Psoas muscle (tissue), 8 donors: ENCODE measurements around the gene CPEB1. TPM values are rescaled to one million over a fixed set of nuclear protein-coding genes. Genes with fewer than 3 reads are reported as not detected.

Experiments used
- ATAC-seq, 4 donors: fragments of 200-7000 bp; cut with Tn5 transposase; one replicate each; pipeline ENCODE4 v1.9.1; 2020; ENCODE audit warnings: moderate library complexity in 3 of 4, mild to moderate bottlenecking in 2 of 4
- DNase-seq, 2 donors: peaks; one replicate each; pipeline ENCODE4 v3.0.0-alpha.2; 2020
- H3K27ac ChIP-seq: fragments of 200-600 bp; one replicate; pipeline ENCODE4 v1.8.0; 2022
- H3K27me3 ChIP-seq, 3 donors: fragments of 200-600 bp in 1 of 3; one replicate each; pipeline versions ENCODE4 v1.6.1 to v1.8.0; 2013 to 2022; ENCODE audit warnings: low read length in 2 of 3, mild to moderate bottlenecking in 2 of 3, moderate library complexity in 1 of 3; ENCODE audit not compliant: insufficient read depth in 3 of 3
- H3K36me3 ChIP-seq, 2 donors: fragments of 200-600 bp in 1 of 2; one replicate each; pipeline versions ENCODE4 v1.6.1 to v1.8.0; 2013 to 2022; ENCODE audit warnings: low read depth in 1 of 2, mild to moderate bottlenecking in 1 of 2, moderate library complexity in 1 of 2; ENCODE audit not compliant: insufficient read depth in 1 of 2
- H3K4me1 ChIP-seq: fragments of 200-600 bp; one replicate; pipeline ENCODE4 v1.8.0; 2022
- H3K4me3 ChIP-seq: fragments of 200-600 bp; one replicate; pipeline ENCODE4 v1.8.0; 2022; ENCODE audit warnings: mild to moderate bottlenecking
- H3K9me3 ChIP-seq: fragments of 200-600 bp; one replicate; pipeline ENCODE4 v1.8.0; 2022
- CTCF ChIP-seq: fragments of 200-600 bp; IDR thresholded peaks from one replicate; pipeline ENCODE4 v1.8.0; 2022; ENCODE audit warnings: antibody characterized with exemption
- WGBS, 3 donors: extraction: QIAGEN DNeasy Blood & Tissue Kit; methylation state at CpG; one replicate each; pipeline versions ENCODE4 v1.1.6 to v1.1.7; 2013; 5-methylcytosine and 5-hydroxymethylcytosine counted together
- intact Hi-C, 2 donors: fragments of 100-400 bp; cut with DNase I; formaldehyde crosslinking; loops; one replicate each; pipeline versions ENCODE4 v1.11.0 to v1.14.2; 2022
- polyA plus RNA-seq, 3 donors: library from polyadenylated mRNA; stranded (reverse); fragments of 200-250 nt; gene quantifications; one replicate each; pipeline ENCODE4 v1.2.3, GENCODE V29; 2013
- total RNA-seq, 4 donors: library from RNA; stranded (reverse); fragmentation: NEBNext Ultra II Directional in 2 of 4; extraction: Animal tissue kit (Norgen Biotek cat#: 25700) in 2 of 4; gene quantifications; one replicate each; pipeline versions ENCODE4 v1.2.1 to v1.2.4, GENCODE V29; 2021 to 2023
- donor health status: healthy with polysubstance abuse.
- donor health status: DM: no; HTN: no; CAD: no; lungs with moderate emphysema.
- donor health status: Bipolar disorder and iron deficiency.
- donor health status: healthy.
- donor health status: DM: yes; HTN: yes; CAD: no.
- donor health status: DM: no; HTN: no; CAD: no.
- donor health status: DM: no; HTN: no; CAD: no.
- donor health status: DM: yes; HTN: yes; CAD: no.

Gene CPEB1
- total and polyA plus RNA-seq, 7 donors, result 0.07 to 4.6 (median 1.3) TPM

- H3K27ac ChIP-seq, result no peak overlapping the region
- intact Hi-C loops, result no loop called here
- no peak for DNase-seq
- no peak for ATAC-seq
- no peak overlapping the region for H3K4me3 ChIP-seq
- no peaks in the 10 kb centered on the region for H3K36me3 ChIP-seq
- WGBS, 3 donors, result 83 to 90% (median 89%) methylated on average over 1 of the region's 1 CpG
- no peak for TF ChIP-seq CTCF
- H3K4me1 ChIP-seq, result peaks cover 4% of the 10 kb centered on the region
- H3K27me3 ChIP-seq, result peaks cover 0 to 2% (median 0%) of the 10 kb centered on the region in 3 donors
- H3K9me3 ChIP-seq, result no peaks in the 10 kb centered on the region
Measured at GRCh38 chr15:82566690-82567089, 80.5 kb downstream of the CPEB1 start.

DNA sequence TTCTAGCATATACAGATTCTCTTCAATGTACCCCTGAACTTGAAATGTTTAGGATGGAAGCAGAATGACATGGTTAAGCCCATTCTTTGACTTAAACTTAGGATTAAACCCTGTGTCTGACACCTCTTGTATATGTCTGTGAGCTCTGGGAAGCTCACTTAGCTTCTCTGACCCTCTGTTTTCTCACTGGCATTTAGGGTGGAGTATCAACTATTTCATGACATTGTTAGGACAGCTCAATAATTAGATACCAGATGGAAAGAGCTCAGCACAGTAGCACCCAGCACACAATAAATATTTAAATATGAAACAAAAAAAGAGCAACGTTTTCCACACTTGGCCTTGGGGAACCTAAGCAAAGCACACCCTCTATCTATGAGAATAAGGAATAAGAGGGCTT lies 88.7 kb downstream of the CPEB1 start:
- intact Hi-C loops, result no loop called here
- no peak overlapping the region for H3K27ac ChIP-seq
- 44 to 60% (median 48%) methylated on average over 1 of the region's 1 CpG for WGBS, 3 donors
- H3K4me3 ChIP-seq, result no peak overlapping the region
- ATAC-seq (no peak), DNase-seq (no peak)
- TF ChIP-seq CTCF, result no peak
- no peaks in the 10 kb centered on the region for H3K9me3 ChIP-seq
- H3K36me3 ChIP-seq, result no peaks in the 10 kb centered on the region
- peaks cover 2% of the 10 kb centered on the region for H3K4me1 ChIP-seq
- no peaks in the 10 kb centered on the region for H3K27me3 ChIP-seq

DNA sequence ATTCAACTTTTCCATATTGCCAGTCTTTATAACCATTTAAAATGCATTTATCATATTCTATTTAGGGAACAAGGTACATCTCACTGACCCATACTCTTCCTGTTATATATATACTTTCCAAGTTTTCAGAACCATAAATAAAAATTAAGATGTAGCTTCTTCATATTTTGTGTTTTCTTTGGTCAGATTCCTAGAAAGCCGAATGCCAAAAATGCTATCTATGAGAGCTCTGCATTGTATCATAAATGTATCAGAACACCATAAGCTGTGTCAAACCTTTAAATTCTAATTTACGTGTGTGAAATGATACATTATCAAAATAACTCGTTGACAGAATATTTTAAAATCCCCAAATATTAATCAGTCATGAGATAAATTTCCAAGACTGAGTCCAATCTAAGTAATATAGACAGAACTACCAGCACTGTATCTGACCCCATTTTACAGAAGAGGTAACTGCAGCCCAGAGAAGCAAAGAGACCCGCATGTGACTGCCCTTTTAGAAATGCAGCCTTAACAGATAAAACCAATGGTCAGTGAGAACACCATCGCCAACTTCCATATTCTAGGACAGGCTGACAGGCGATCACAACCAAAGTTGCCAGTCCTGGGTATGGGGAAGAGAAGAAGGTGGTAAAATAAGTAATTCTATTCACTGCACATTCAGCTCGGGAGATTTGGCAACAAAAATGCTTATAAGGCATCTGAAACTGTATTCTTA lies 90.7 kb downstream of the CPEB1 start:
- H3K4me1 ChIP-seq, result peaks cover 15% of the 10 kb centered on the region
- no peak overlapping the region for H3K27ac ChIP-seq
- no peaks in the 10 kb centered on the region for H3K27me3 ChIP-seq
- ATAC-seq, result no peak
- no peak overlapping the region for H3K4me3 ChIP-seq
- TF ChIP-seq CTCF, result no peak
- H3K9me3 ChIP-seq, result no peaks in the 10 kb centered on the region
- intact Hi-C loops, result no loop called here
- 81 to 89% (median 86%) methylated on average over 7 of the region's 7 CpGs for WGBS, 3 donors
- DNase-seq, result no peak
- H3K36me3 ChIP-seq, result no peaks in the 10 kb centered on the region

DNA sequence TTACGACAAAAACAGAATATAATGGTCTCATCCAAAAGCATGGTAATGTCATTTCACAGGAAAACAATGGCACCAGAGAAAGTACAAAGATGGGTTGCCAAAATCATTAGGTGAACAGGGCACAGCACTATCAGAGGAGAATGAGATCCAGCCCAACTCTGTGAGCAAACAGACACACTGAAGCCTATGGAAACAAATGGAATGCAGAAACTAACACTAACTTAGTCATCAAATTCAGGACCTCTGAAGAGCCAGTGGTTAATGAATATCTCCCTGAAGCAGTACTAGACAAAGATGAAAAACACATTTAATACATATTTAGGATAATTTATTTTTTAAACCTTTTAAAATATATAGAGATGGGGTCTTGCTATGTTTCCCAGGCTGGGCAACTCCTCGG lies 92.3 kb downstream of the CPEB1 start:
- Histone ChIP-seq H3K4me1 (peaks cover 15% of the 10 kb centered on the region), H3K27me3 (no peaks in the 10 kb centered on the region), H3K36me3 (no peaks in the 10 kb centered on the region), H3K9me3 (no peaks in the 10 kb centered on the region), H3K4me3 (no peak overlapping the region), H3K27ac (peak overlapping the region; percentile 47)
- intact Hi-C loops, result loop anchor here in 1 of 2 donors (5.0 kb wide), 1 partner anchor 202 kb away; no protein-coding TSS in a partner anchor
- ATAC-seq (no peak), DNase-seq (no peak)
- 61 to 66% (median 62%) methylated on average over 2 of the region's 2 CpGs for WGBS, 3 donors
- TF ChIP-seq CTCF, result no peak

DNA sequence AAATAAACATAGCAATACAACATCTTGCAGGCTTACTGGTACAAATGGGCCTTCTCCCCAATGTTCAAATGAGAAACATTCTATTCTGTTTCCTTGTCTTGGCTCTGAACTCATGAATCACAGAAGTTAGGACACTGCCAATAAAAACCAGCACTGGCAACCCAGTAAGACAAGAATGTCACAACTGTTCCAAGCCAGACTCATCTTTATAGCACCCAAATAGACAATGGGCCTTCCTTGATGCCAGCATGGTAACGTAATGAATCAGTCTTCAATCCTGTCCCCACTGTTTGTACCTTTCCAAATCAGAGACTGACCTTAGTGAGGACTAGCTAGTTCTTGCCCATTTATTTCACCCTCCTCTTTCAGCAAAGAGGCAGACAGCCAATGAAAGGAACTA lies 92.8 kb downstream of the CPEB1 start:
- Histone ChIP-seq H3K4me3 (no peak overlapping the region), H3K4me1 (peaks cover 15% of the 10 kb centered on the region), H3K27ac (peak overlapping the region; percentile 47), H3K27me3 (no peaks in the 10 kb centered on the region), H3K36me3 (no peaks in the 10 kb centered on the region), H3K9me3 (no peaks in the 10 kb centered on the region)
- 31 to 50% (median 36%) methylated on average over 1 of the region's 1 CpG for WGBS, 3 donors
- DNase-seq (no peak), ATAC-seq (peak; percentile 79 to 96 (median 94))
- intact Hi-C loops, result loop anchor here in 1 of 2 donors (5.0 kb wide), 1 partner anchor 203 kb away; no protein-coding TSS in a partner anchor
- no peak for TF ChIP-seq CTCF
